Activated CD8-positive, alpha-beta memory T cell treated with anti-CD3 and anti-CD28 coated beads for 1 hour (primary cell): Measurements from ENCODE around the gene AKAP12.

Experiments used
- DNase-seq, 2 donors: peaks; one replicate each; pipeline ENCODE4 v3.0.0-alpha.2; 2020; ENCODE audit warnings: low read depth in 1 of 2; ENCODE audit errors: extremely low read depth in 1 of 2

Gene AKAP12

GRCh38 chr6:151236668-151237401, 2.9 kb upstream of the AKAP12 start:
- DNase-seq, result no peak

- DNase-seq, result no peak
Measured at GRCh38 chr6:151240036-151240685, 394 bp downstream of the AKAP12 start.

GRCh38 chr6:151240791-151241642, 1.2 kb downstream of the AKAP12 start:
- DNase-seq, result no peak

GRCh38 chr6:151241853-151242252, 2.1 kb downstream of the AKAP12 start:
- DNase-seq, result no peak

- no peak for DNase-seq
Measured at GRCh38 chr6:151242420-151242861, 2.7 kb downstream of the AKAP12 start.

- no peak for DNase-seq
Measured at GRCh38 chr6:151243481-151243880, 3.7 kb downstream of the AKAP12 start.

- DNase-seq, result no peak
Measured at GRCh38 chr6:151247490-151247889, 7.7 kb downstream of the AKAP12 start.

- no peak for DNase-seq
Measured at GRCh38 chr6:151248295-151248694, 8.5 kb downstream of the AKAP12 start.

- no peak for DNase-seq
Measured at GRCh38 chr6:151252634-151253033, 12.9 kb downstream of the AKAP12 start.

GRCh38 chr6:151254451-151255081, 14.8 kb downstream of the AKAP12 start:
- DNase-seq, result no peak

- no peak for DNase-seq
Measured at GRCh38 chr6:151255811-151256210, 16.0 kb downstream of the AKAP12 start.

GRCh38 chr6:151257985-151258445, 18.2 kb downstream of the AKAP12 start:
- DNase-seq, result no peak

- DNase-seq, result no peak
Measured at GRCh38 chr6:151260205-151260604, 20.4 kb downstream of the AKAP12 start.

- no peak for DNase-seq
Measured at GRCh38 chr6:151263035-151263434, 23.3 kb downstream of the AKAP12 start.

- DNase-seq, result no peak
Measured at GRCh38 chr6:151263967-151264366, 24.2 kb downstream of the AKAP12 start.

GRCh38 chr6:151265282-151265681, 25.5 kb downstream of the AKAP12 start:
- DNase-seq, result no peak

- no peak for DNase-seq
Measured at GRCh38 chr6:151269321-151269995, 29.7 kb downstream of the AKAP12 start.

GRCh38 chr6:151275121-151275520, 35.4 kb downstream of the AKAP12 start:
- no peak for DNase-seq

GRCh38 chr6:151275566-151275965, 35.8 kb downstream of the AKAP12 start:
- DNase-seq, result no peak

GRCh38 chr6:151276112-151276740, 36.5 kb downstream of the AKAP12 start:
- DNase-seq, result no peak
